HG03108 (cell line): Measurements from ENCODE around the gene HUNK.

Experiments used
- ATAC-seq: cut with Tn5 transposase; IDR thresholded peaks from one replicate; pipeline ENCODE4 v1.9.1; 2021; ENCODE audit warnings: moderate library complexity; ENCODE audit not compliant: unreplicated experiment

Gene HUNK

GRCh38 chr21:31991356-31992331 lies 118.8 kb downstream of the HUNK start:
- no peak for ATAC-seq

GRCh38 chr21:31992391-31992790 lies 119.6 kb downstream of the HUNK start:
- ATAC-seq: no peak

- ATAC-seq: no peak
Measured at GRCh38 chr21:31993826-31994825, 121.3 kb downstream of the HUNK start.

GRCh38 chr21:31997191-31997590 lies 124.4 kb downstream of the HUNK start:
- no peak for ATAC-seq

GRCh38 chr21:31999810-32000468 lies 127.1 kb downstream of the HUNK start:
- no peak for ATAC-seq

- ATAC-seq: no peak
Measured at GRCh38 chr21:32001390-32001789, 128.6 kb downstream of the HUNK start.

GRCh38 chr21:32003411-32003810 lies 130.6 kb downstream of the HUNK start:
- no peak for ATAC-seq

- no peak for ATAC-seq
Measured at GRCh38 chr21:32004291-32004690, 131.5 kb downstream of the HUNK start.

- no peak for ATAC-seq
Measured at GRCh38 chr21:32007456-32007855, 134.6 kb downstream of the HUNK start.

GRCh38 chr21:32008714-32009113 lies 135.9 kb downstream of the HUNK start:
- ATAC-seq: no peak

- no peak for ATAC-seq
Measured at GRCh38 chr21:32009263-32009662, 136.4 kb downstream of the HUNK start.

- no peak for ATAC-seq
Measured at GRCh38 chr21:32015461-32016139, 142.8 kb downstream of the HUNK start.

- ATAC-seq: no peak
Measured at GRCh38 chr21:32018381-32018780, 145.6 kb downstream of the HUNK start.

GRCh38 chr21:32020564-32020963 lies 147.7 kb downstream of the HUNK start:
- ATAC-seq: no peak

- no peak for ATAC-seq
Measured at GRCh38 chr21:32021319-32021994, 148.6 kb downstream of the HUNK start.

- no peak for ATAC-seq
Measured at GRCh38 chr21:32022146-32022545, 149.3 kb downstream of the HUNK start.

- ATAC-seq: no peak
Measured at GRCh38 chr21:32030146-32030652, 157.4 kb downstream of the HUNK start.

GRCh38 chr21:32034850-32035249 lies 162.0 kb downstream of the HUNK start:
- no peak for ATAC-seq

- ATAC-seq: no peak
Measured at GRCh38 chr21:32035617-32036016, 162.8 kb downstream of the HUNK start.

- no peak for ATAC-seq
Measured at GRCh38 chr21:32036756-32037155, 163.9 kb downstream of the HUNK start.
